Measurements from ENCODE around the gene SPECC1.

DNA sequence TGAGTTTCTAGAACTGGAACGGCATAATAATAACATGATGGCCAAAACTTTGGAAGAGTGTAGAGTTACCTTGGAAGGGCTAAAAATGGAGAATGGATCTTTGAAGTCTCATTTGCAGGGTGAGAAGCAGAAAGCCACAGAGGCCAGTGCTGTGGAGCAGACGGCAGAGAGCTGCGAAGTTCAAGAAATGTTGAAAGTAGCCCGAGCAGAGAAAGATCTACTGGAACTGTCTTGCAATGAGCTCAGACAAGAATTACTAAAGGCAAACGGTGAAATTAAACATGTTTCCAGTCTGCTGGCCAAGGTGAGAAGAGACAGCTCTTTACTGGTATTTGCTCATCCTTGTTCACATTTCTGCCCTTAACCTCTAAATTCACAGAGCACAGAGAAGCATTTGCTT lies 196.4 kb downstream of the SPECC1 start:
- TF ChIP-seq FOXA1 (IDR thresholded peaks at IDR 0.05), result no peak
- no peak for TF ChIP-seq NFRKB (IDR thresholded peaks at IDR 0.05)

Data from HEK293T (cell line).